A549 (cell line): ENCODE measurements around the gene PARP12. TPM values are rescaled to one million over a fixed set of nuclear protein-coding genes. Genes with fewer than 3 reads are reported as not detected.

Experiments used
- ATAC-seq, 2 experiments: fragments of 200-7000 bp in 1 of 2; fragments of >200 bp in 1 of 2; cut with Nextera tagmentation in 1 of 2; cut with Tn5 transposase in 1 of 2; 3 replicates each; pipeline versions ENCODE4 v1.8.0 to v1.9.1; 2018 to 2020; ENCODE audit warnings: mild to moderate bottlenecking in 1 of 2, moderate library complexity in 1 of 2
- CTCF ChIA-PET: fragments of 300-600 bp; sonication (Branson Sonifier 250); formaldehyde crosslinking; extraction: SDS; loops from one replicate; lab custom pipeline; 2021; ENCODE audit warnings: antibody characterized with exemption, inconsistent platforms; lab: Yijun Ruan, JAX
- POLR2A ChIA-PET: fragments of 350-600 bp; formaldehyde crosslinking; extraction: SDS; loops from one replicate; lab custom pipeline; 2021; ENCODE audit warnings: antibody characterized with exemption, inconsistent platforms; lab: Yijun Ruan, JAX
- DNase-seq, 2 experiments: peaks; one replicate each; pipeline versions ENCODE4 v3.0.0 to v3.0.0-alpha.2; 2011 to 2016; ENCODE audit warnings: low read depth in 1 of 2, low spot score in 1 of 2
- FAIRE-seq: peaks from 2 replicates; lab custom pipeline; 2011; peaks lifted over from hg19 to GRCh38; lab: Jason Lieb, UNC
- H3K27ac ChIP-seq, 2 experiments: fragments of >200 bp; sonication (Bioruptor Twin); formaldehyde crosslinking; 3 replicates each; pipeline ENCODE4 v1.5.1; 2016 to 2017
- H3K4me1 ChIP-seq: fragments of >200 bp; sonication (Bioruptor Twin); formaldehyde crosslinking; 3 replicates; pipeline ENCODE4 v1.6.1; 2016
- H3K4me2 ChIP-seq: fragments of >200 bp; sonication (Bioruptor Twin); formaldehyde crosslinking; 3 replicates; pipeline ENCODE4 v1.6.1; 2016
- H3K4me3 ChIP-seq: fragments of >200 bp; sonication (Bioruptor Twin); formaldehyde crosslinking; 3 replicates; pipeline ENCODE4 v1.5.1; 2016
- H3K9me3 ChIP-seq: fragments of >200 bp; sonication (Bioruptor Twin); formaldehyde crosslinking; 3 replicates; pipeline ENCODE4 v1.6.1; 2016
- CEBPB ChIP-seq, 2 experiments: fragments of >200 bp in 1 of 2; sonication (Bioruptor Twin) in 1 of 2; formaldehyde crosslinking in 1 of 2; IDR thresholded peaks; 2 replicates each; pipeline ENCODE4 v1.6.1; 2012 to 2016
- CHD2 ChIP-seq: fragments of 150-350 bp; IDR thresholded peaks from 2 replicates; pipeline ENCODE4 v1.6.1; 2014; ENCODE audit warnings: low read length; ENCODE audit not compliant: partially characterized antibody
- EHMT2 ChIP-seq: fragments of 200-600 bp; sonication (generic); IDR thresholded peaks from 2 replicates; pipeline ENCODE4 v1.6.1; 2016; ENCODE audit warnings: antibody characterized with exemption, low read depth, mild to moderate bottlenecking, moderate library complexity
- EP300 ChIP-seq, 2 experiments: fragments of >200 bp; sonication (Bioruptor Twin); formaldehyde crosslinking; IDR thresholded peaks; 2 replicates in 1 of 2; 3 replicates in 1 of 2; pipeline ENCODE4 v1.6.1; 2016 to 2017
- FOSL2 ChIP-seq, 2 experiments: fragments of 450-650 bp in 1 of 2; fragments of >200 bp in 1 of 2; sonication (Bioruptor Twin) in 1 of 2; formaldehyde crosslinking; IDR thresholded peaks; 2 replicates each; pipeline versions ENCODE4 v1.5.0 to v1.6.1; 2016 to 2020; ENCODE audit warnings: mild to moderate bottlenecking in 1 of 2, moderate library complexity in 1 of 2
- FOXS1 ChIP-seq: fragments of 250-450 bp; sonication (Bioruptor Pico); IDR thresholded peaks from 2 replicates; pipeline ENCODE4 v1.5.0; 2020; ENCODE audit warnings: mild to moderate bottlenecking, moderate library complexity
- GATA3 ChIP-seq: IDR thresholded peaks from 2 replicates; pipeline ENCODE4 v1.6.1; 2012; ENCODE audit warnings: borderline replicate concordance
- HOXA7 ChIP-seq: fragments of 250-450 bp; sonication (Bioruptor Pico); IDR thresholded peaks from 2 replicates; pipeline ENCODE4 v1.5.0; 2020; ENCODE audit warnings: mild to moderate bottlenecking, moderate library complexity
- JUN ChIP-seq, 2 experiments: fragments of >200 bp; sonication (Bioruptor Twin); formaldehyde crosslinking; IDR thresholded peaks; 2 replicates in 1 of 2; 3 replicates in 1 of 2; pipeline ENCODE4 v1.6.1; 2016 to 2017
- KDM1A ChIP-seq: fragments of 200-600 bp; sonication (generic); IDR thresholded peaks from 2 replicates; pipeline ENCODE4 v1.6.1; 2016; ENCODE audit warnings: low read depth, mild to moderate bottlenecking
- MAFK ChIP-seq: fragments of 450-650 bp; IDR thresholded peaks from 2 replicates; pipeline ENCODE4 v1.6.1; 2014; ENCODE audit not compliant: partially characterized antibody
- NFE2L2 ChIP-seq: fragments of 150-350 bp; conservative IDR thresholded peaks from 2 replicates; pipeline ENCODE4 v1.6.1; 2014; ENCODE audit warnings: low read length
- POLR2A ChIP-seq: IDR thresholded peaks from 2 replicates; pipeline ENCODE4 v1.6.1; 2012; ENCODE audit warnings: mild to moderate bottlenecking, low read length
- POLR2AphosphoS2 ChIP-seq: conservative IDR thresholded peaks from 2 replicates; pipeline ENCODE4 v1.6.1; 2012; ENCODE audit warnings: low read length, improper control_type of control experiment, inconsistent platforms
- RARB ChIP-seq: fragments of 250-450 bp; sonication (Bioruptor Pico); IDR thresholded peaks from 2 replicates; pipeline ENCODE4 v1.8.0; 2021; ENCODE audit warnings: mild to moderate bottlenecking, moderate library complexity
- RCOR1 ChIP-seq: fragments of 150-350 bp; IDR thresholded peaks from 2 replicates; pipeline ENCODE4 v1.6.1; 2014; ENCODE audit warnings: antibody characterized with exemption, low read length, low read depth
- RNF2 ChIP-seq: fragments of 200-600 bp; sonication (generic); IDR thresholded peaks from 2 replicates; pipeline ENCODE4 v1.6.1; 2016; ENCODE audit warnings: low read depth, mild to moderate bottlenecking, antibody characterized with exemption, moderate library complexity, borderline replicate concordance
- ZFP36 ChIP-seq: fragments of 450-650 bp; IDR thresholded peaks from 2 replicates; pipeline ENCODE4 v1.6.1; 2014; ENCODE audit warnings: borderline replicate concordance; ENCODE audit not compliant: partially characterized antibody
- ZNF302 ChIP-seq: fragments of 250-450 bp; sonication (Bioruptor Pico); IDR thresholded peaks from 2 replicates; pipeline ENCODE4 v1.9.0; 2021; ENCODE audit warnings: inconsistent platforms, mild to moderate bottlenecking, moderate library complexity
- ZSCAN20 ChIP-seq: fragments of 250-450 bp; sonication (Bioruptor Pico); IDR thresholded peaks from 2 replicates; pipeline ENCODE4 v1.8.0; 2022; ENCODE audit warnings: mild to moderate bottlenecking, moderate library complexity
- whole genome bisulfite sequencing: methylation state at CpG from one replicate; pipeline ENCODE4 v1.1.6; 2017; ENCODE audit errors: missing lambda C conversion rate; 5-methylcytosine and 5-hydroxymethylcytosine counted together
- polyA plus RNA-seq, 4 experiments: library from polyadenylated mRNA; depleted of rRNA in 3 of 4; stranded (reverse); fragments of >200 nt; fragmentation: RNase III in 1 of 4; extraction: RNeasy Plus Mini Kit Qiagen cat#74134 plus additional on column Dnase treatment in 1 of 4; gene quantifications; 2 replicates in 3 of 4; 3 replicates in 1 of 4; pipeline ENCODE4 v1.2.3, GENCODE V29; 2011 to 2017
- TF ChIP-seq, protein P1 (sequence below): IDR thresholded peaks from 2 replicates; pipeline ENCODE4 v1.6.1; 2012
- TF ChIP-seq, protein P2 (sequence below): fragments of 150-350 bp; IDR thresholded peaks from 2 replicates; pipeline ENCODE4 v1.6.1; 2014; ENCODE audit warnings: low read depth, mild to moderate bottlenecking, low read length
- TF ChIP-seq, protein P3 (sequence below): fragments of 250-450 bp; sonication (Bioruptor Pico); IDR thresholded peaks from 2 replicates; pipeline ENCODE4 v1.5.0; 2021; ENCODE audit warnings: mild to moderate bottlenecking, moderate library complexity, borderline replicate concordance

Gene PARP12
- polyA plus RNA-seq, 2 of the 4 experiments (the other 2 are of a cell fraction) = 10.0 to 16.0 TPM

DNA sequence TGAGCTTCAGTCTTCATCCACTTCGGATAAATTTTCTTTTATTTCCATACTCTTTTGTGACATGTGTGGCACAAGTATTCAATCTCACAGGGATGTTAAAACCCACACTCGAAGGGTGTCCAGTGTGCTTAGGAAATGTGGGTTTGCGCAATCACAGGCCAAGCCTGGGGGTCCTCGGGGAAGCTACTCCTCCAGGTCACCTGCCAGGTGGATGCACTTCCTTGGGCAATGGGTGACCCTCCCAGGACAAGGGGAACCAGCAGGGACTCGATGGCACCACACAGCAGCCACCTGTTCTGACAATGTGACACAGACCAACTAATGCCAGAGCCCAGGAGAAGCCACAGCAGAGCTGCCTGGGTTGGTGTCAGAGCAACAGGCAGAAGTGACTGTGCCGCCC, 39.0 kb downstream of the PARP12 start:
- FAIRE-seq = no peak
- no peak for ATAC-seq
- ChIA-PET CTCF (interaction anchor here (0.5 to 1.6 kb wide), 3 partner anchors 38 to 454 kb away, joined by 3 read pairs; no protein-coding TSS in a partner anchor), POLR2A (no interaction called here)
- Histone ChIP-seq H3K4me1 (no peaks in the 10 kb centered on the region), H3K27ac (no peak overlapping the region), H3K4me2 (no peak overlapping the region), H3K4me3 (no peak overlapping the region), H3K9me3 (no peaks in the 10 kb centered on the region)
- DNase-seq = no peak
- TF ChIP-seq POLR2AphosphoS2 (no peak), CEBPB (IDR thresholded peaks at IDR 0.05) (peak; percentile 43 to 62; a peak in 3 of 4 replicates), HOXA7 (no peak)
- 78% methylated on average over 6 of the region's 6 CpGs for WGBS

DNA sequence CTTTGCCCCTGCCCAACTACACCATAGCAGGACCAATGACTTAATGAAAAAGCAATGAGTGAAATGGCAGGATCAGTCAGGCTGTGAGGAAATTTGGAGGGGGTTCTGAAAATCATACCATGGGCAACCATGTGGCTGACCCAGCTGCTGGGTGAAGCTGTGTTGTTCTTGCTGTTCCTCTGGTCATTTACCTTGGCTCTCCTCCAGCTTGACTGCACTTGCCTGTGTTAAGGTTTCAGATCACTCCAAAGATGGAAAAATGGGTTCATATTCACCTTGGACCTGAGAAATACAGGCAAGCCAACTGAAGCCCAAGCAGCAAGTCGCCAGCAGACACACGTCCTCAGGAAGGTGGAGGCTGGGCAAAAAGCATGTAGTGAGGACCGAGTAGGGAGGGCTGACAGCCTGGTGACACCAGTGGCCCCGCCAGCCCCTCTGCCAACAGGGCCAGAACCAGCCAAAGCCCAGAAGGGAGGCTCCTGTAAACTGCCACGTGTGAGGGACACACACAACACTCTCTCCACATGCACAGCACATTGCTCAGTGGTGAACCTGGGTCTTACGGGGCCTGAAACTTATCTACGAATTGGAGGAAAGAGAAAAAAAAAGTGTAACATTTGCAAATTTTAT, 40.1 kb downstream of the PARP12 start:
- ChIA-PET POLR2A (no interaction called here), CTCF (interaction anchor here (1.0 to 1.6 kb wide), 2 partner anchors 17 to 39 kb away, joined by 3 to 4 read pairs; no protein-coding TSS in a partner anchor)
- WGBS = 77% methylated on average over 7 of the region's 7 CpGs
- Histone ChIP-seq H3K4me3 (no peak overlapping the region), H3K27ac (no peak overlapping the region), H3K4me1 (no peaks in the 10 kb centered on the region), H3K4me2 (no peak overlapping the region), H3K9me3 (no peaks in the 10 kb centered on the region)
- FAIRE-seq (no peak), ATAC-seq (no peak), DNase-seq (no peak)
- no peak for TF ChIP-seq MAFK
- TF ChIP-seq, protein P1, sequence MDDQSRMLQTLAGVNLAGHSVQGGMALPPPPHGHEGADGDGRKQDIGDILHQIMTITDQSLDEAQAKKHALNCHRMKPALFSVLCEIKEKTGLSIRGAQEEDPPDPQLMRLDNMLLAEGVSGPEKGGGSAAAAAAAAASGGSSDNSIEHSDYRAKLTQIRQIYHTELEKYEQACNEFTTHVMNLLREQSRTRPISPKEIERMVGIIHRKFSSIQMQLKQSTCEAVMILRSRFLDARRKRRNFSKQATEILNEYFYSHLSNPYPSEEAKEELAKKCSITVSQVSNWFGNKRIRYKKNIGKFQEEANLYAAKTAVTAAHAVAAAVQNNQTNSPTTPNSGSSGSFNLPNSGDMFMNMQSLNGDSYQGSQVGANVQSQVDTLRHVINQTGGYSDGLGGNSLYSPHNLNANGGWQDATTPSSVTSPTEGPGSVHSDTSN = no peak
- no peak for TF ChIP-seq RARB (CRISPR knock-in tag)
- TF ChIP-seq GATA3 = no peak
- TF ChIP-seq CHD2 = no peak

DNA sequence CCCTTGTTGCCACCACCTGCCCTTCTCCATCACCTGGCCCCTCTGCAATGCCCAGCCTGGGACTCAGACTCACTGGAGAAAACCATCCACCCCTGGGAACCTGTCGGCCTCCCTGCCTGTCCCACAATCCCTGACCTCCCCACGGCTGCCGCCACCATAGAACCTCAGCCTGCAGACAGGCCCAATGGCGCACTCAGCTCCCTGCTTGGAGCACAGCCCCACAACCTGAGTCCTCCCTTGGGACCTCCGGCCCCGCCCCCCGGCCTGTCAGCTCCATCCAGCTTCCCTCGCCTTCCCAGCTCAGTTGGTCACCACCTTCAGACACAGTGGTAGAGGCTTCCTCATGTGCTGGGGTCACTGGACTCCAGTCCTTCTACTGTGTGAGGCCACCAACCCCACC, 41.1 kb downstream of the PARP12 start:
- TF ChIP-seq POLR2AphosphoS2 = no peak
- no peak for TF ChIP-seq ZSCAN20 (CRISPR knock-in tag)
- no peak for TF ChIP-seq NFE2L2
- TF ChIP-seq, protein P2, sequence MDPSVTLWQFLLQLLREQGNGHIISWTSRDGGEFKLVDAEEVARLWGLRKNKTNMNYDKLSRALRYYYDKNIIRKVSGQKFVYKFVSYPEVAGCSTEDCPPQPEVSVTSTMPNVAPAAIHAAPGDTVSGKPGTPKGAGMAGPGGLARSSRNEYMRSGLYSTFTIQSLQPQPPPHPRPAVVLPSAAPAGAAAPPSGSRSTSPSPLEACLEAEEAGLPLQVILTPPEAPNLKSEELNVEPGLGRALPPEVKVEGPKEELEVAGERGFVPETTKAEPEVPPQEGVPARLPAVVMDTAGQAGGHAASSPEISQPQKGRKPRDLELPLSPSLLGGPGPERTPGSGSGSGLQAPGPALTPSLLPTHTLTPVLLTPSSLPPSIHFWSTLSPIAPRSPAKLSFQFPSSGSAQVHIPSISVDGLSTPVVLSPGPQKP = no peak
- TF ChIP-seq FOSL2 (IDR thresholded peaks at IDR 0.05) = no peak
- no peak for TF ChIP-seq FOSL2 (CRISPR knock-in tag; IDR thresholded peaks at IDR 0.05)
- no peak for TF ChIP-seq JUN (IDR thresholded peaks at IDR 0.05)
- TF ChIP-seq, protein P3, sequence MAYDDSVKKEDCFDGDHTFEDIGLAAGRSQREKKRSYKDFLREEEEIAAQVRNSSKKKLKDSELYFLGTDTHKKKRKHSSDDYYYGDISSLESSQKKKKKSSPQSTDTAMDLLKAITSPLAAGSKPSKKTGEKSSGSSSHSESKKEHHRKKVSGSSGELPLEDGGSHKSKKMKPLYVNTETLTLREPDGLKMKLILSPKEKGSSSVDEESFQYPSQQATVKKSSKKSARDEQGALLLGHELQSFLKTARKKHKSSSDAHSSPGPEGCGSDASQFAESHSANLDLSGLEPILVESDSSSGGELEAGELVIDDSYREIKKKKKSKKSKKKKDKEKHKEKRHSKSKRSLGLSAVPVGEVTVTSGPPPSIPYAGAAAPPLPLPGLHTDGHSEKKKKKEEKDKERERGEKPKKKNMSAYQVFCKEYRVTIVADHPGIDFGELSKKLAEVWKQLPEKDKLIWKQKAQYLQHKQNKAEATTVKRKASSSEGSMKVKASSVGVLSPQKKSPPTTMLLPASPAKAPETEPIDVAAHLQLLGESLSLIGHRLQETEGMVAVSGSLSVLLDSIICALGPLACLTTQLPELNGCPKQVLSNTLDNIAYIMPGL = no peak
- POLR2A ChIA-PET = no interaction called here
- H3K4me1 ChIP-seq = no peaks in the 10 kb centered on the region
- DNase-seq = no peak
- H3K4me2 ChIP-seq = no peak overlapping the region
- ATAC-seq = no peak
- CTCF ChIA-PET = no interaction called here
- H3K27ac ChIP-seq = no peak overlapping the region
- WGBS = 93% methylated on average over 8 of the region's 8 CpGs
- no peak overlapping the region for H3K4me3 ChIP-seq
- no peak for FAIRE-seq
- no peaks in the 10 kb centered on the region for H3K9me3 ChIP-seq

DNA sequence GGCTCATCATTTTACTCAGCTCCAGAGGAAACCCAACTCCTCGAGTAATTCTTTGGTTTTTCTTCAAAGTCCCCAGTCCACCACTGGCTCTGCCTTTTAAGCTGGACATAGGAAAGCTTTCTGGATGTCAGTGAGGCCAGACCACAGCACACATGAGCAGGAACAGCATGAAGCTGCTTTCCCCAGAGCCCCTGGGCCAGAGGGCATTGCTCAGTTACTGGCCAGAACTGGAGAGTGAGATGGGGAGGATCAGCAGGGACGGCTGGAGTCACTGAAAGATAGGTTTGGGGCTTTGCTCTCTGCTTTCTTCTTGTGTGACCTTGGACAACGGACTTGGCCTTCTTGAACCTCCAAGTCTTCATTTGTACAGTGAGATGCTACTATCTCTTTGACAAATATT, 43.1 kb downstream of the PARP12 start:
- WGBS = 68% methylated on average over 3 of the region's 3 CpGs
- ChIA-PET CTCF (interaction anchor here (0.7 to 2.3 kb wide), 3 partner anchors 14 to 520 kb away, joined by 3 to 6 read pairs (median 3); no protein-coding TSS in a partner anchor), POLR2A (no interaction called here)
- TF ChIP-seq ZFP36 = no peak
- TF ChIP-seq RCOR1 = no peak
- TF ChIP-seq POLR2AphosphoS2 = no peak
- no peak for TF ChIP-seq RARB (CRISPR knock-in tag)
- no peak for TF ChIP-seq ZNF302 (CRISPR knock-in tag)
- no peak for TF ChIP-seq EP300 (IDR thresholded peaks at IDR 0.05)
- no peak for TF ChIP-seq FOSL2 (IDR thresholded peaks at IDR 0.05)
- no peak for TF ChIP-seq FOSL2 (CRISPR knock-in tag; IDR thresholded peaks at IDR 0.05)
- TF ChIP-seq EHMT2 = no peak
- TF ChIP-seq KDM1A = no peak
- TF ChIP-seq FOXS1 (CRISPR knock-in tag) = no peak
- TF ChIP-seq POLR2A = no peak
- TF ChIP-seq MAFK = no peak
- TF ChIP-seq RNF2 = no peak
- Histone ChIP-seq H3K9me3 (no peaks in the 10 kb centered on the region), H3K27ac (no peak overlapping the region), H3K4me1 (no peaks in the 10 kb centered on the region), H3K4me2 (no peak overlapping the region), H3K4me3 (no peak overlapping the region)
- no peak for FAIRE-seq
- no peak for DNase-seq
- ATAC-seq = no peak
